Keratinocyte (primary cell): Measurements from ENCODE around the gene ARID1B. TPM values are rescaled to one million over a fixed set of nuclear protein-coding genes. Genes with fewer than 3 reads are reported as not detected.

Experiments
- DNase-seq: peaks from one replicate; pipeline ENCODE4 v3.0.0-alpha.2; 2011; ENCODE audit warnings: low read depth, missing footprints, low spot score
- FAIRE-seq: peaks from 2 replicates; lab custom pipeline; 2011; peaks lifted over from hg19 to GRCh38; lab: Jason Lieb, UNC
- H2AFZ ChIP-seq: 2 replicates; pipeline ENCODE4 v1.6.0; 2012; ENCODE audit warnings: low read length, control low read depth, inconsistent platforms; ENCODE audit not compliant: control insufficient read depth
- H3K27ac ChIP-seq: 2 replicates; pipeline ENCODE4 v1.5.1; 2011; ENCODE audit warnings: low read length; ENCODE audit not compliant: control insufficient read depth, insufficient read depth
- H3K27me3 ChIP-seq: 3 replicates; pipeline ENCODE4 v1.6.0; 2011; ENCODE audit warnings: low read length; ENCODE audit not compliant: control insufficient read depth, insufficient read depth; ENCODE audit errors: extremely low read depth
- H3K36me3 ChIP-seq, 2 experiments: 2 replicates in 1 of 2; 3 replicates in 1 of 2; pipeline ENCODE4 v1.5.1; 2011; ENCODE audit warnings: low read length in 2 of 2, mild to moderate bottlenecking in 1 of 2; ENCODE audit not compliant: control insufficient read depth in 2 of 2, insufficient read depth in 2 of 2; ENCODE audit errors: extremely low read depth in 1 of 2
- H3K4me1 ChIP-seq: 3 replicates; pipeline ENCODE4 v1.5.1; 2011; ENCODE audit warnings: low read length; ENCODE audit not compliant: control insufficient read depth, insufficient read depth; ENCODE audit errors: extremely low read depth
- H3K4me2 ChIP-seq: 3 replicates; pipeline ENCODE4 v1.6.0; 2011; ENCODE audit warnings: low read depth, low read length; ENCODE audit not compliant: control insufficient read depth, insufficient read depth; ENCODE audit errors: extremely low read depth
- H3K4me3 ChIP-seq, 3 experiments: fragments of 200-600 bp in 1 of 3; sonication (generic) in 1 of 3; 2 replicates in 2 of 3; 3 replicates in 1 of 3; pipeline ENCODE4 v1.5.1; 2011 to 2016; ENCODE audit warnings: low read length in 3 of 3, mild to moderate bottlenecking in 3 of 3, control low read depth in 2 of 3, inconsistent platforms in 1 of 3, low read depth in 1 of 3, mixed read lengths in 1 of 3, mixed run types in 1 of 3, moderate library complexity in 1 of 3; ENCODE audit not compliant: control insufficient read depth in 2 of 3, insufficient read depth in 2 of 3; ENCODE audit errors: extremely low read depth in 1 of 3
- H3K79me2 ChIP-seq: 2 replicates; pipeline ENCODE4 v1.6.0; 2012; ENCODE audit warnings: low read length; ENCODE audit not compliant: control insufficient read depth, insufficient read depth
- H3K9ac ChIP-seq: 3 replicates; pipeline ENCODE4 v1.6.0; 2011; ENCODE audit warnings: low read length; ENCODE audit not compliant: control insufficient read depth, insufficient read depth; ENCODE audit errors: extremely low read depth
- H3K9me1 ChIP-seq: 3 replicates; pipeline ENCODE4 v1.6.0; 2011; ENCODE audit warnings: low read length; ENCODE audit not compliant: control insufficient read depth, insufficient read depth; ENCODE audit errors: extremely low read depth
- H3K9me3 ChIP-seq: 2 replicates; pipeline ENCODE4 v1.5.1; 2012; ENCODE audit warnings: low read depth, low read length; ENCODE audit not compliant: control insufficient read depth
- H4K20me1 ChIP-seq: 3 replicates; pipeline ENCODE4 v1.6.0; 2011; ENCODE audit warnings: low read length; ENCODE audit not compliant: control insufficient read depth, insufficient read depth; ENCODE audit errors: extremely low read depth
- EZH2 ChIP-seq: IDR thresholded peaks from one replicate; pipeline ENCODE4 v1.6.1; 2012; ENCODE audit warnings: inconsistent platforms, mild to moderate bottlenecking, low read length, moderate library complexity
- dilution Hi-C: fragments of 300-500 bp; cut with MboI; formaldehyde crosslinking; loops from one replicate; pipeline ENCODE4 v1.7.0; 2020; ENCODE audit warnings: low sequenced_read_pairs; ENCODE audit not compliant: extremely low pct_ligation_motif_present
- polyA plus RNA-seq, 5 experiments: library from polyadenylated mRNA; depleted of rRNA in 3 of 5; stranded (reverse) in 3 of 5; stranded (forward) in 1 of 5; unstranded in 1 of 5; fragments of >200 nt; gene quantifications; 1 replicate in 1 of 5; 2 replicates in 3 of 5; 3 replicates in 1 of 5; pipeline versions ENCODE4 v1.2.1 to v1.2.3, GENCODE V29; 2011 to 2012; ENCODE audit warnings: missing spikeins in 2 of 5, low read depth in 1 of 5, low replicate concordance in 1 of 5
- TF ChIP-seq, protein P1 (sequence below), 3 experiments: IDR thresholded peaks in 1 of 3; conservative IDR thresholded peaks in 1 of 3; optimal IDR thresholded peaks in 1 of 3; 2 replicates in 2 of 3; 3 replicates in 1 of 3; pipeline versions ENCODE3 to v1.5.1; 2011; ENCODE audit warnings: low read length in 3 of 3, mild to moderate bottlenecking in 3 of 3, moderate library complexity in 2 of 3, control low read depth in 1 of 3, inconsistent platforms in 1 of 3; ENCODE audit not compliant: insufficient read depth in 2 of 3; ENCODE audit errors: extremely low read depth in 1 of 3

ARID1B gene
- polyA plus RNA-seq, 1 donor (not counting 4 experiments of a cell fraction or from before 2014, with no cell fraction given), result 14.9 TPM

DNA sequence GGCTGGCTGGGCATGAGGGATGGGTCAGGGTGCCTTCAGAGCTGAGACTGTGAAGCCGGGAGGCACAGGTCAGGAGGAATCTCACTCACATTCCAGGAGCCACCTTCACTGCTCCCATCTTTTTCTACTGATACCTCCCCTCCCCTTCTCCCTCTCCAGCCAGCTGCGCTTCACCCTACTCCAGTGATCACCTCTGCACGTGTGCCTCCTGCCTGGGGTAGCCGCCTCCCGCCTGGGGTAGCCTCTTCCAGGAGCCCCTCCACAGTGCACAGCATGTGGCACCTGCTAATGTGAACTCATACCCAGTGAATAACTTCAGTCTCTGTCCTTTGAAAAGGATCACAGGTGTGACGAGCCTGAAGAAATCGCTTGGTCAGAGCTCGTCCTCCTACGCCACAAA is 313.6 kb downstream of the ARID1B start:
- peaks cover 0 to 1% of the 10 kb centered on the region in 2 experiments for H3K36me3 ChIP-seq
- H2AFZ ChIP-seq, result no peak overlapping the region
- no peak overlapping the region for H3K4me2 ChIP-seq
- FAIRE-seq, result no peak
- no peak overlapping the region for H3K9ac ChIP-seq
- no peaks in the 10 kb centered on the region for H4K20me1 ChIP-seq
- H3K79me2 ChIP-seq, result no peaks in the 10 kb centered on the region
- no peaks in the 10 kb centered on the region for H3K4me1 ChIP-seq
- H3K9me1 ChIP-seq, result no peaks in the 10 kb centered on the region
- no peak overlapping the region for H3K4me3 ChIP-seq
- H3K27ac ChIP-seq, result no peak overlapping the region
- no peaks in the 10 kb centered on the region for H3K27me3 ChIP-seq
- H3K9me3 ChIP-seq, result no peaks in the 10 kb centered on the region
- dilution Hi-C loops, result no loop called here
- DNase-seq, result no peak
- TF ChIP-seq, protein P1, sequence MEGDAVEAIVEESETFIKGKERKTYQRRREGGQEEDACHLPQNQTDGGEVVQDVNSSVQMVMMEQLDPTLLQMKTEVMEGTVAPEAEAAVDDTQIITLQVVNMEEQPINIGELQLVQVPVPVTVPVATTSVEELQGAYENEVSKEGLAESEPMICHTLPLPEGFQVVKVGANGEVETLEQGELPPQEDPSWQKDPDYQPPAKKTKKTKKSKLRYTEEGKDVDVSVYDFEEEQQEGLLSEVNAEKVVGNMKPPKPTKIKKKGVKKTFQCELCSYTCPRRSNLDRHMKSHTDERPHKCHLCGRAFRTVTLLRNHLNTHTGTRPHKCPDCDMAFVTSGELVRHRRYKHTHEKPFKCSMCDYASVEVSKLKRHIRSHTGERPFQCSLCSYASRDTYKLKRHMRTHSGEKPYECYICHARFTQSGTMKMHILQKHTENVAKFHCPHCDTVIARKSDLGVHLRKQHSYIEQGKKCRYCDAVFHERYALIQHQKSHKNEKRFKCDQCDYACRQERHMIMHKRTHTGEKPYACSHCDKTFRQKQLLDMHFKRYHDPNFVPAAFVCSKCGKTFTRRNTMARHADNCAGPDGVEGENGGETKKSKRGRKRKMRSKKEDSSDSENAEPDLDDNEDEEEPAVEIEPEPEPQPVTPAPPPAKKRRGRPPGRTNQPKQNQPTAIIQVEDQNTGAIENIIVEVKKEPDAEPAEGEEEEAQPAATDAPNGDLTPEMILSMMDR (optimal IDR thresholded peaks at IDR 0.05 in 1 of 3, IDR thresholded peaks at IDR 0.05 in 1 of 3, conservative IDR thresholded peaks at IDR 0.05 in 1 of 3; ENCODE audit: extremely low read depth in 1 of 3, insufficient read depth in 2 of 3, low read length in 3 of 3), result no peak
- TF ChIP-seq EZH2, result no peak

- no peak overlapping the region for H3K4me2 ChIP-seq
- dilution Hi-C loops, result no loop called here
- no peak for DNase-seq
- H3K79me2 ChIP-seq, result no peaks in the 10 kb centered on the region
- no peak overlapping the region for H2AFZ ChIP-seq
- no peaks in the 10 kb centered on the region for H3K9me1 ChIP-seq
- peaks cover 0 to 1% of the 10 kb centered on the region in 2 experiments for H3K36me3 ChIP-seq
- no peaks in the 10 kb centered on the region for H3K27me3 ChIP-seq
- no peaks in the 10 kb centered on the region for H3K9me3 ChIP-seq
- H3K9ac ChIP-seq, result no peak overlapping the region
- no peaks in the 10 kb centered on the region for H3K4me1 ChIP-seq
- H3K4me3 ChIP-seq, result no peak overlapping the region
- FAIRE-seq, result no peak
- no peak for TF ChIP-seq EZH2
- TF ChIP-seq, protein P1 (optimal IDR thresholded peaks at IDR 0.05 in 1 of 3, IDR thresholded peaks at IDR 0.05 in 1 of 3, conservative IDR thresholded peaks at IDR 0.05 in 1 of 3; ENCODE audit: extremely low read depth in 1 of 3, insufficient read depth in 2 of 3, low read length in 3 of 3), result no peak
- no peaks in the 10 kb centered on the region for H4K20me1 ChIP-seq
- no peak overlapping the region for H3K27ac ChIP-seq
These were observed 314.1 kb downstream of the ARID1B start for GRCh38 chr6:157091243-157091642.
